C4-2B (cell line): Measurements from ENCODE around the gene OXGR1.

Experiments used
- H3K27ac ChIP-seq: fragments of 450-650 bp; 2 replicates; pipeline ENCODE4 v1.5.1; 2017
- CTCF ChIP-seq: fragments of 450-650 bp; conservative IDR thresholded peaks from 2 replicates; pipeline ENCODE4 v1.5.1; 2017; ENCODE audit warnings: mild to moderate bottlenecking
- ZFX ChIP-seq: fragments of 450-650 bp; IDR thresholded peaks from 2 replicates; pipeline ENCODE4 v1.6.1; 2017

Gene OXGR1

GRCh38 chr13:96996886-96997285, 2.6 kb upstream of the OXGR1 start:
- TF ChIP-seq ZFX (no peak), CTCF (no peak)
- H3K27ac ChIP-seq, result no peak overlapping the region

- TF ChIP-seq CTCF, result no peak
- no peak for TF ChIP-seq ZFX
- H3K27ac ChIP-seq, result no peak overlapping the region
Observed at GRCh38 chr13:96996107-96996506, 1.8 kb upstream of the OXGR1 start.

- TF ChIP-seq ZFX (no peak), CTCF (no peak)
- H3K27ac ChIP-seq, result no peak overlapping the region
Observed at GRCh38 chr13:96994858-96995243, 575 bp upstream of the OXGR1 start.

GRCh38 chr13:96993634-96994016, 651 bp downstream of the OXGR1 start:
- TF ChIP-seq CTCF, result no peak
- TF ChIP-seq ZFX, result no peak
- no peak overlapping the region for H3K27ac ChIP-seq

- TF ChIP-seq ZFX, result no peak
- no peak for TF ChIP-seq CTCF
- H3K27ac ChIP-seq, result no peak overlapping the region
Observed at GRCh38 chr13:96992633-96993032, 1.6 kb downstream of the OXGR1 start.

GRCh38 chr13:96991072-96991471, 3.2 kb downstream of the OXGR1 start:
- TF ChIP-seq ZFX, result no peak
- no peak for TF ChIP-seq CTCF
- H3K27ac ChIP-seq, result no peak overlapping the region

- no peak for TF ChIP-seq ZFX
- no peak for TF ChIP-seq CTCF
- H3K27ac ChIP-seq, result no peak overlapping the region
Observed at GRCh38 chr13:96988441-96988840, 5.8 kb downstream of the OXGR1 start.
